ENCODE measurements around the gene TAMALIN. TPM values are rescaled to one million over a fixed set of nuclear protein-coding genes. Genes with fewer than 3 reads are reported as not detected.

TAMALIN gene
- polyA plus RNA-seq, 4 donors = 15.6 to 22.3 (median 19.4) TPM

DNA sequence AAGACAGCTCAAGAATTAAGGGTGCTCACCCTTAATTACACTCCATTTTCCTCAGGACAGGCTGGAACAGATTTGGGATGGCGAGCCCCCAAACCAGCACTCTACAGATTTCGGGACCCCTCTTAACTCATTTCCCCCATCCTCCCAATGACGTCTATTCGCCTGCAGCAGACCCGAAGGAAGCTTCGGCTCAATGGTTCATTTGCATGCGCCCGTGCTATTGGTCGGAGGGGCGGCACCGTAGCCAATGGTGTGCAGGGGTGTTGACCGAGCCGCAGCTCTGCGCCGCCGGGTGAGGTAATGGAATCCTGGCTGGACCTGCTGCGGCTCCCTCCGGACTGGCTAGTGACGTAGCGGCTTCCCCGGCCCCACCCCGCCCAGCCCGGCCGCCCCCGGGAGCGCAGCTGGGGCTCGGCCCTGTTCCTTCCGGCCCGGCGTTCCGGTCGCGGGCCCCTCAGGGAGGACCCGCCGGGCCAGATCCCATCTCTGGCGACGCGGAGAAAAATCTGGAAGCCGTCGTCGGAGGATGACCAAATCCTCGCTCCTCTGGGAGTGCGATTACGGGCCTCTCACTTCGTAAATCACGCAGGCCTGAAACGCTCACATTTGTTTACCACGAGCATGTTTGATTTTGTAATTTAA, 26.2 kb downstream of the TAMALIN start:
- DNase-seq (ENCODE audit: low read depth in 4 of 4, low spot score in 2 of 4) = peak in 3 of 4 donors; percentile 80 to 91 (median 91)

DNA sequence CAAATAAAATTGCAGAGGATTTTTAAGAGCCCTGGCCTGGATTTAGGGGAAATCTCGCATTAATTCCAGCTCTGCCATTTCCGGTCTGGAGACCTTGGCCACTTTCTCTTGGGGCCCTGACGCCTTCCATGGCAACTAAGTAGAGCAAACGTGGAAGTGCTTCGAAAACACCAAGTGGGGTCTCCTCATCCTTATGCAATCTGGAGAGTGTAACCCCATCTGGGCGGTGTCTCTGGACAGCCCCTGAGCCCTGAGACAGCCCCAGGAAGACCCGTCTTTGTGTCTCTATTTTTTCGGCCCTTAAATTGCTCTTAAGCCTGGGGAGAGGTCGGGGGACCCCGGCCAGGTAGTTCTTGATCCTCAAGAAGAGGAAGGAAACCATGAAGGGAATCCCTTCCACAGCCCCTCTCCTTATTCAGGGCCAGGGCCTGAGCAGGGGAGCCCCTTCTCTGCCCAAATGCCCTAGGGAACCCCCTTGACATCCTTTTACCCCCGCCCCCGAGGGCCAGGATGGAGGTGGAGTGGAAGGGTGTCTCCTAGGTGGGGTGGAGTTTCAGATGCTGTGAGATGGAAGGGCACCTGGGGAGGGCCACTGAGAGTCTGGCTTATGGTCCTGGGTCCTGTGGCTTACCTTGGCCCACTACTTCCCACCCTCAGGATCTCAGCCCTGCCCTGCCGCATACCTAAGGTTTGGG, 26.8 kb downstream of the TAMALIN start:
- DNase-seq (ENCODE audit: low read depth in 4 of 4, low spot score in 2 of 4) = no peak

- DNase-seq (ENCODE audit: low read depth in 4 of 4, low spot score in 2 of 4) = no peak
These were observed 28.4 kb downstream of the TAMALIN start for GRCh38 chr12:52035190-52035589.

DNA sequence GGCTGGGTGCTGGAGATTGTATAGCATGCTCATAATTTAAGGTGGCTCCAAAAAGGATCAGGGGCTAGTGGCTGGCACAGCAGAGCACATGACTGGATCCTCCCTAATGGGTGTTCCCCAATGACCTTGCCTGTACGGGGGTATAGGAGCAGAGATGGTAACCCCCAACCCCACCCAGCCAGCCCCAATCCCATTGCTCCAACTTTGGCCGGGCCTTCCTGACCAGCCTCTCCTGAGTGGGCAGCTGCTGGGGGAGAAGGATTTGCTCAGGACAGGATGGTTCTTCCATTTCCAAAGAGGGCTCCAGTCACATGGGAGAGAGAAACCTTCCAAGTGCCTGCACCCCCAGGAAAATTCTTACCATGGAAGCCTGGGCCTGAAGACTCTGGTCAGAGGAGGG, 29.2 kb downstream of the TAMALIN start:
- no peak for DNase-seq (ENCODE audit: low read depth in 4 of 4, low spot score in 2 of 4)

GRCh38 chr12:52036587-52037171, 29.9 kb downstream of the TAMALIN start:
- no peak for DNase-seq (ENCODE audit: low read depth in 4 of 4, low spot score in 2 of 4)

DNA sequence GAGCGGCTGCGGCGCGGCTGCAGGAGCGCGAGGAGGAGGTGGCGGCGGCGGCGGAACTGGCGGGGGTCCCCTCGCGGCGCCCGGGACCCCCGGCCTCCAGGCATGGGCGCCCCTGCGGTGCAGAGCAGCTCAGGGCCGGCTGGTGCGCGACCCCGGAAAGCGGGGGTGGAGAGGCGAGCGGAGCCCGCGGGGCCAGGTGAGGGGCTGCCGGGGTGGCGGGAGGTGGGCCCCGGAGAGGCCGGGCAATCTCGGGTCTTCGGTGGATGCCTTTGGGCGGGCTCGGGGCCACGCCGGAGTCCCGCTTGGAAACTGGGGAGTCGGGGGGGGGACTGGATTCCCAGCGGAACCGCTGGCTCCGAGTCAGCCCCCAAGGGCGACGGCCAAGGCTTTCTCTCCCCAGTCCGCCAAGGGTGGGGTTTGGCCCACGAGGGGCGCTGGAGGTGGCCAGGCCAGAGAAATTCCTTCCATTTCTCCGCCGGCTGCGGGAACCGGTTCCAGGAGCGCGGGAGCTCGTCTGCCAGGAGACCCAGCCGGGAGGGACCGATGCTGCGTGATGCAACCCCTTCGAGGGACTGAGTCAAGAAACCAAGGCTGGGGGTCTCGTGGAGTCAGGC, 30.6 kb downstream of the TAMALIN start:
- no peak for DNase-seq (ENCODE audit: low read depth in 4 of 4, low spot score in 2 of 4)

DNA sequence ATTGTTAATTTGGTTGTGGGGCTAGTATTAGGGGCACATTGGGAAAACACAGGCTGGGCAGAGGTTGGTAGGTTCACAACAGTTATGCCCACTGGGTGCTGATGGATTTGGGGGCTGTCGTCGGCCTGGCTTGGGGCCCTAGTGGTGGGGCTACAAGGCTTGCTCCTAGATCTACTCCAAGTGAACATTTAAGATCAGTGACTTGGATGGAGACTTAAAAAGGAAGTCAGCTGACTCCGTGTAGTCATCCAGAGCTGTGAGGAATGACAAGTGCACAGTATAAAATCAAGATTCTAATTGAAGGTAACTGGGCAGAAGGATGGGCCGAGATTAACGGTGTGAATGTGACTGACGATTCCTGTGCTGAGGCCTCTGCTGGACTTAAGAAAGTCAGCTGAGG, 31.7 kb downstream of the TAMALIN start:
- DNase-seq (ENCODE audit: low read depth in 4 of 4, low spot score in 2 of 4) = no peak

- DNase-seq (ENCODE audit: low read depth in 4 of 4, low spot score in 2 of 4) = no peak
These were observed 34.3 kb downstream of the TAMALIN start for GRCh38 chr12:52041035-52041434.

- no peak for DNase-seq (ENCODE audit: low read depth in 4 of 4, low spot score in 2 of 4)
These were observed 35.0 kb downstream of the TAMALIN start for GRCh38 chr12:52041695-52042123.

DNA sequence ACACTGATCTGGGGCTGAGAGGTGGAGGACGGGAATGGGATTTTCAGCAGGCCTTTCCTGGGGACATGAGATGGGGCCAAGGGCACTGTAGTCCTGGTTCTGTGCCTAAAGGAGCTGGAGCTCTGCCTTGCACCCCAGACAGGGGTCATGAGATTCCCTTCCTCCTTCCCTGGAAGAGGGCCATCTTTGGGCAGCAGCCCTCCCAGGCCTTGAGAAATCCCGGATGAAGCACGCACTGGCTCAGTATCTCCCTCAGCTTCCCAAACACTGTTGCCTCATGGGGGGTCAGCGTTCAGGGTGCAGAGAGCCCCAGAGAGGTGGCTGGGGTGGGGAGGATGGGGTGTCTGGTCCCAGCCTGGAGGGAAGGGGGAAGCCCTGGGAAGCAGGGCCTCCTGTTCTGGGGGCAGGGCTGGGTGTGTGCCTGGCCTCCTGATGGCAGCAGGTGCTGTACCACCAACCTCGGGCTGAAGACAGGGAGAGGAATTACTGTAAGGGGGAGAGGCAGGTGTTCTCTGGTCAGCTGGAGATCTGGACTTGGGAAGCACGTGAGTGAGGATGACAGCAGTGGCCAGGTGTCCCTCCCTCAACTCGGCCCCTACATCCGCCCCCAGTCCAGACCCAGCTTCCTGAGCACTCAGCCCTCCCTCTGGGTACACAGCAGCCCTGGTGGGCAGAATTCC, 36.1 kb downstream of the TAMALIN start:
- DNase-seq (ENCODE audit: low read depth in 4 of 4, low spot score in 2 of 4) = no peak

DNA sequence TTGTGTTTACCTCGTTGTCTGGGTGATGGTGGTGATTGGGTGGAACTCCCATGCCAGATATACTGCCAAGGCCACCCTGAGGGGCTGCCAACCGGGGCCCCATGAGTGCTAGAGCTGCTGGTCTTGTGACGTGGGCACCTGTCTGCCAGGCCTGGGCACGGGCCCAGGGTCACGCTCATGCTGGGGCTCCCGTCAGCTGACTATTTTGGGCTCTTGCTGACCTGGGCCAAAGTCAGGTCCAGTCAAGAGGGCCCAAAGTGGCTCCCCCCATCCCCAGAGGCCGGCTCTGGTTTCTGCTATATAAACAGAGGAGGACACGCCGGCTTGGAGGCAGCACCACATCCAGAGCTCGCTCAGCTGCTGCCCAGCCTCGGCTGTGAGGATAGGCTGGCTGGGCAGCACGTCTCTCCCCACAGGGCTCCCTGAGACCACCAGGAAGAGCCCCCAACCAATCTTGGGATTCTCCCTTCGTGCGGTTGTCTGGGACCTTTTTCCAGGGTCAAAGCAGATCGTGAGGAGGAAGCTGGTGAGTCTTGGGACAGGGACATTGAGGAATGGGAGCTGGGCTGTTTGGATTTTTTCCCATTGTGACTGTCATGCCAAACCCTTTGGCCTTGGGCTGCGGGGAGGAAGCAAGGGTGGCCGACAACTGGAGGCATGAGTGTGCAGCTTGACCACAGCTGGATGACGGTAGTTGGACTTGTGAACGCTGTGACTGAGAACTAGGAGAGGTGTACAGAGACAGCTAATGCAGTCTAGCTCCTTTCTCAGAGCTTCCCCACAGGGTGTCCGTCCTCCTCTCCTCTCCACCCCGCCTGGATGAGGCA, 36.9 kb downstream of the TAMALIN start:
- DNase-seq (ENCODE audit: low read depth in 4 of 4, low spot score in 2 of 4) = no peak

DNA sequence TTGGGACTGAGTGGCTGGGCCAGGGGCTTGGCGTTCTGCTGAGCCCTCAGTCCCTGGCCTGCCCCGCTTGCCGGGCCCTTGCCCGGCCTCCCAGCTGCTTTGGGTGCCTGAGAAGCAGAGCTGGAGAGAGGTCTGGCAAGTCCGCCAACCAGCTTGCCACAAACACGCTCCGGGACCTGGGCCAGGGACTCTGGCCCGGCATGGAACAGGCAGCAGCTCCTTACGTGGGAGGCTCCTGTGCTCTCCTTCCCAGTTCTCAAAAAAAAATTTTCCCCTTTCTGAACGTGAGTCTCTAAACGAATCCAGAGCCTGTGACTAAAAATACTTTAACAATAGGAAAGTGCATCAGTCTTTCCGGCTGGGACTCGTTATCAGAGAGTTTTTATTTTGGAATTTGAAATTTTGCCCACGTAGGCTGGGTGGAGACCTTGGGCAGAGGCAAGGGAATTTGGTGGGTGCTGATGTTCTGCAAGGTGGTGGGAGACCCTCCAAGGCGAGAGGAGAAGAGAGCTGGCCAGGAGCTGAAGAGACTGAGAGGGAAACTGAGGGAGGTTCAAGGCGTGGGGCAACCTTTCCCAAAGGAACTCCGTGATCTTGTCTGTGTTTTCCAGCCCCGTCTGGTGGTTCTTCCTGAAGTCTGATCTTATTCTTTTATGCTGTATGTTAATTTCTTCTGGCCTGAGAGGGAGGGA, 37.7 kb downstream of the TAMALIN start:
- no peak for DNase-seq (ENCODE audit: low read depth in 4 of 4, low spot score in 2 of 4)

DNA sequence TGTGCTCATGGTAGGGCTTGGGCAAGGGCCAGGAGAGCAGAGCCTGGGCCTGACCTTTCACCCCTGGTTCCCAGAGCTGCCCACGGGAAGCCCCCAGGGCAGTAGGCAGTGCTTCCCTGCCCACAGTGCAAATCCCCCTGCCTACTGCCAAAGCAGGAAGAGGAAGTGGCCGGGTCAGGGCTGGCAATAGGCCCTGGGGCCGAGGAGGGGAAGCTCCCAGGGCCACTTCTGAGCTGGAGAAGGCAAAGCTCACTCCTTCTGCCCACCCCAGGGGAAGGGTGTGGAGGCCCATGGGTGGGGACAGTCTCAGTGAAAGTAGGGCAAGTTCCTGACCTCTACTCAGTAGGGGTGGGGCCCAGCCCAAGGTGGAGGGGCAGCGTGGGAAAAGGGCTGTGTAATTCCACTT, 39.1 kb downstream of the TAMALIN start:
- DNase-seq (ENCODE audit: low read depth in 4 of 4, low spot score in 2 of 4) = no peak

DNA sequence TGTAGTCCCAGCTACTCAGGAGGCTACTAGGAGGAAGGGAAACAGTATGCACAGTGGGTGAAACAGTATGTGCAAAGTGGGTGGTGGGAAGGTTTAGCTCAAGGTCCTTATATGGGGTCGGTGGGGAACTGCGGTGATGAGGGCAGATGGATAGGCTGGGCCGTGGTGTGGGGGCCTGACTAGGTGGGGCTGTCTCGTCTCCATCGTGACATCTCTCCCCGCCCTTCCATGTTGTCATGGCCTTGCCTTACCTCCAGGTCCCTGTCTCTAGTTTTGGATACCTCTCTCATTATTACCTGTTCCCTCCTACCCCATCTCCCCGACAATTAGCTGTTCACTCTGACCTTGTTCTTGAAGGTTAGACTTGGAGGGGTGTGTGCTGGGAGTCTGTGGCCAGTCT, 40.1 kb downstream of the TAMALIN start:
- no peak for DNase-seq (ENCODE audit: low read depth in 4 of 4, low spot score in 2 of 4)

GRCh38 chr12:52049286-52049685, 42.5 kb downstream of the TAMALIN start:
- no peak for DNase-seq (ENCODE audit: low read depth in 4 of 4, low spot score in 2 of 4)

DNA sequence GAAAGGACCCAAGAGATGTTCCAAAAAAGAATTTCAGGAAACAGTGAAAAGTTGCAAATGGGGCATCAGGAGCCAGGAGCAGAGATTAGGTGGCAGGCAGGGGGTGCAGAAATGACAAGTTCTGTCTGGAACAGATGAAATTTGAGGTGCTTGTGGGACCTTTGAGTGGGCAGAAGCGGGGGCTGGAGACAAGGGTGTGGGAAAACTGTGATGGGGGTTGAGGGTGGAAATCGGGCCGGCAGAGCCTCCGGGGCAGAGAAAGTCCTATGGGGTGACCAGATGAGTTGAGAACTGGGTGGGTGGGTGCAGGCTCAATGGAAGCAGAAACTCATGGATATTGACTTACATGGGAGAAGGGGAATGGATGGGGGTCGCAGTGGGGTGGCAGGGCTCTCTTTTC, 42.9 kb downstream of the TAMALIN start:
- no peak for DNase-seq (ENCODE audit: low read depth in 4 of 4, low spot score in 2 of 4)

DNA sequence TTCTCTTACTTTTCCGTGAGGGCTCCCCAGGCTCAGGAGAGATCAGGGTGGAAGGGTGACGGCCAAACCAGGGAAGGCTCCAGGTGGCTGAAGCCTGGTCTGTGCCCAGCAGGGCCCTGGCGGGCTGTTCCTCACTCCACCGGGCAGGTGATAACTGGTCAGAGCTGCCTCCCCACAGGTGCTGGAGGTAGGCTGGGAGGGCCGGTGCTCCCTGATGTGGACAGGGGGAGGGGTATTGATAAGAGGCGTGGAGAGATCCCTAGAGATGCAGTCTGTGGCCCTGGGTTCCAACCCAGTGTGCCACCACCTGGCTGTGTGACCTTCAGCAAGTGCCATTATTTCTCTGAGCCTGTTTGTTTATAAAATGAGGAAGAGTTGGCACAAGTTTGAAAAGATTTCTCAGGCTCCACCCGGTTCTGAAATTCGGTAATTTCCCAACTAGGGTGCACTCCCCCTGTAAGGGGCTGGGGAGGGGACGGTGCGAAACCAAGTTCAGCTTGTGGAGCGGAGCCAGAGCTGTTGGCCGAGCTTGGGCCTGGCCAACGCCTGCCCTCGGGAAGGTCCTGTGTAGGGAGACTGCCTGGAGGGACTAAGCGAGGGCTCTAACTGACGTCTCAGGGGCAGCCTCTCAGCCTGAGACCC, 43.5 kb downstream of the TAMALIN start:
- DNase-seq (ENCODE audit: low read depth in 4 of 4, low spot score in 2 of 4) = no peak

GRCh38 chr12:52050758-52051541, 44.2 kb downstream of the TAMALIN start, which contains the start of gene NR4A1:
TSS of gene NR4A1 (plus strand) at chr12:52051442. CDS start at chr12:52054329, 2,887 bp downstream.
- DNase-seq (ENCODE audit: low read depth in 4 of 4, low spot score in 2 of 4) = peak in 2 of 4 donors; percentile 80 to 81
